Upper lobe of right lung (tissue), 1 donor: Measurements from ENCODE around the gene PACS1. TPM values are rescaled to one million over a fixed set of nuclear protein-coding genes. Genes with fewer than 3 reads are reported as not detected.

Experiments
- ATAC-seq: fragments of 200-7000 bp; cut with Tn5 transposase; one replicate; pipeline ENCODE4 v1.9.1; 2020; ENCODE audit warnings: mild to moderate bottlenecking, moderate library complexity
- DNase-seq: peaks from one replicate; pipeline ENCODE4 v3.0.0-alpha.2; 2020
- H3K27ac ChIP-seq: fragments of 200-600 bp; one replicate; pipeline ENCODE4 v1.8.0; 2022
- H3K27me3 ChIP-seq: fragments of 200-600 bp; one replicate; pipeline ENCODE4 v1.8.0; 2022; ENCODE audit warnings: mild to moderate bottlenecking
- H3K36me3 ChIP-seq: fragments of 200-600 bp; one replicate; pipeline ENCODE4 v1.8.0; 2022
- H3K4me1 ChIP-seq: fragments of 200-600 bp; one replicate; pipeline ENCODE4 v1.8.0; 2022
- H3K4me3 ChIP-seq: fragments of 200-600 bp; one replicate; pipeline ENCODE4 v1.8.0; 2022; ENCODE audit warnings: mild to moderate bottlenecking
- H3K9me3 ChIP-seq: fragments of 200-600 bp; one replicate; pipeline ENCODE4 v1.8.0; 2022
- intact Hi-C: fragments of 100-400 bp; cut with DNase I; formaldehyde crosslinking; loops from one replicate; pipeline ENCODE4 v1.11.0; 2022
- total RNA-seq: library from RNA; stranded (reverse); fragmentation: NEBNext Ultra II Directional; extraction: Animal tissue kit (Norgen Biotek cat#: 25700); gene quantifications from one replicate; pipeline ENCODE4 v1.2.1, GENCODE V29; 2021
- TF ChIP-seq, protein P1 (sequence below): fragments of 200-600 bp; IDR thresholded peaks from one replicate; pipeline ENCODE4 v1.8.0; 2022; ENCODE audit warnings: antibody characterized with exemption
- donor health status: DM: no; HTN: yes; CAD: no; lungs with severe emphysema.

The PACS1 gene
- total RNA-seq, 1 donor from 2014 or later = 55.9 TPM

DNA sequence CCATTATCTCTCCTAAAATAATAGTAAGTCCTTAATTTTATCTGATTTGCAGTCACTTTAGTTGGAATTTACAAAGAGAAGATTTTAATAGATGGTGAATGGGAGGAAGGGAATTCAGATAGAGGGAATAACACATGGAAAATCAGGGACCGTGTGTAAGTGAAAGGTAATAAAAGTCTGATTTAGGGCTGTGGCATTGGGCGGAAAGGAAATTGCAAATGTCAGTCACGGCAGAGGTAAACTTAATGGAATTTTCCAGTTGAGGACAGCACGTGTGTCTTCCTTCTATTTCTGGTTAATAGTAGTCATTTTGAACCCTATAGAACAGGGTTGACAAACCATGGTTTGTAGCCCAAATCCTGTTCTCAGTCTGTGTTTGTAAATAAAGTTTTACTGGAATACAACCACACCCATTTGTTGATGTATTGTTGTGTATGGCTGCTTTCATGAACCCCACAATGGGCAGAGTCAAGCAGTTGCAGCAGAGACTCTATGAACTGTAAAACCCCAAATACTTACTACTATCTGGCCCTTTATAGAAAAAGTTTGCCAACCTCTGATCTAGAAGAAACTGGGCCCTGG is 34.1 kb downstream of the PACS1 start:
- Histone ChIP-seq H3K27me3 (no peaks in the 10 kb centered on the region), H3K9me3 (no peaks in the 10 kb centered on the region), H3K4me3 (no peak overlapping the region), H3K36me3 (no peaks in the 10 kb centered on the region), H3K4me1 (peaks cover 24% of the 10 kb centered on the region), H3K27ac (no peak overlapping the region)
- intact Hi-C loops = no loop called here
- ATAC-seq = no peak
- no peak for DNase-seq
- TF ChIP-seq, protein P1, sequence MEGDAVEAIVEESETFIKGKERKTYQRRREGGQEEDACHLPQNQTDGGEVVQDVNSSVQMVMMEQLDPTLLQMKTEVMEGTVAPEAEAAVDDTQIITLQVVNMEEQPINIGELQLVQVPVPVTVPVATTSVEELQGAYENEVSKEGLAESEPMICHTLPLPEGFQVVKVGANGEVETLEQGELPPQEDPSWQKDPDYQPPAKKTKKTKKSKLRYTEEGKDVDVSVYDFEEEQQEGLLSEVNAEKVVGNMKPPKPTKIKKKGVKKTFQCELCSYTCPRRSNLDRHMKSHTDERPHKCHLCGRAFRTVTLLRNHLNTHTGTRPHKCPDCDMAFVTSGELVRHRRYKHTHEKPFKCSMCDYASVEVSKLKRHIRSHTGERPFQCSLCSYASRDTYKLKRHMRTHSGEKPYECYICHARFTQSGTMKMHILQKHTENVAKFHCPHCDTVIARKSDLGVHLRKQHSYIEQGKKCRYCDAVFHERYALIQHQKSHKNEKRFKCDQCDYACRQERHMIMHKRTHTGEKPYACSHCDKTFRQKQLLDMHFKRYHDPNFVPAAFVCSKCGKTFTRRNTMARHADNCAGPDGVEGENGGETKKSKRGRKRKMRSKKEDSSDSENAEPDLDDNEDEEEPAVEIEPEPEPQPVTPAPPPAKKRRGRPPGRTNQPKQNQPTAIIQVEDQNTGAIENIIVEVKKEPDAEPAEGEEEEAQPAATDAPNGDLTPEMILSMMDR = no peak

DNA sequence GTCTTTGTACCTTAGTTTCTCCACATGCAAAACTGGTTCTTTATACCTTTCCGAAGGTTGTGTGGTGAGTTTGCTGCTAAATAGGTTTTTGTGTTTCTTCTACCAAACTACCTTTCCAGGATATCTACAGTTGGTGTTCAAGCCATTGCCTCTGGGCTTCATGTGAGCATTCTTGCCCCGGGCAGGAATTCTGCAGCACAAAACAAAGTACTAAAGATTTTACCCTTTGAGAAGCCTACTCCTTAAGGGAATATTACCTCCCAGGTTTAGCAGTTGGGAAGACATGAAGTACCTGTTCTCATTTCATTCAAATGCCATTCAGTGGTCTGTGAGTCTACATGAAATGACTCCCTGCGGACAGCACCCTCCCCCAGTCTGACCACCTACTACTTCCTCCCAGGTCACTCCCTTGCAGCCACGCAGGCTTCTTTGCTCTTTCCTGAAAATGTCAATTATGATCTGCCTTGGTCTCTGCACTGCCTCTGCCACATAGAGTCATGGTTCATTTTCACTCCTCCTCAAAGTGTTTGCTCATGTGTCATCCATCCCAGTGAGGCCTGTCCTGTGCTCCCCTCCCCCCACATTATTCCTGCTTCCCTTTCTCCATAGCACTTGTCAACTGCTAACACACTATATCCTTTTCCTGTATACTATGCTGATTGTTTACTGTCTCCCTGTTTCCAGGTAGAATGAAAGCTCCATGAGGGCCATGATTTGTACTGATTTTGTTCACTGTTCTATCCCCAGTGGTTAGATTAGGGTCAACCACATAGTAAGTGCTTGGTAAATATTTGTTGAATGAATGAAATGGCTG is 36.9 kb downstream of the PACS1 start:
- Histone ChIP-seq H3K9me3 (no peaks in the 10 kb centered on the region), H3K4me3 (no peak overlapping the region), H3K27ac (no peak overlapping the region), H3K27me3 (no peaks in the 10 kb centered on the region), H3K4me1 (peaks cover 6% of the 10 kb centered on the region), H3K36me3 (no peaks in the 10 kb centered on the region)
- ATAC-seq = peak; percentile 61
- no peak for DNase-seq
- intact Hi-C loops = no loop called here
- TF ChIP-seq, protein P1 = no peak

DNA sequence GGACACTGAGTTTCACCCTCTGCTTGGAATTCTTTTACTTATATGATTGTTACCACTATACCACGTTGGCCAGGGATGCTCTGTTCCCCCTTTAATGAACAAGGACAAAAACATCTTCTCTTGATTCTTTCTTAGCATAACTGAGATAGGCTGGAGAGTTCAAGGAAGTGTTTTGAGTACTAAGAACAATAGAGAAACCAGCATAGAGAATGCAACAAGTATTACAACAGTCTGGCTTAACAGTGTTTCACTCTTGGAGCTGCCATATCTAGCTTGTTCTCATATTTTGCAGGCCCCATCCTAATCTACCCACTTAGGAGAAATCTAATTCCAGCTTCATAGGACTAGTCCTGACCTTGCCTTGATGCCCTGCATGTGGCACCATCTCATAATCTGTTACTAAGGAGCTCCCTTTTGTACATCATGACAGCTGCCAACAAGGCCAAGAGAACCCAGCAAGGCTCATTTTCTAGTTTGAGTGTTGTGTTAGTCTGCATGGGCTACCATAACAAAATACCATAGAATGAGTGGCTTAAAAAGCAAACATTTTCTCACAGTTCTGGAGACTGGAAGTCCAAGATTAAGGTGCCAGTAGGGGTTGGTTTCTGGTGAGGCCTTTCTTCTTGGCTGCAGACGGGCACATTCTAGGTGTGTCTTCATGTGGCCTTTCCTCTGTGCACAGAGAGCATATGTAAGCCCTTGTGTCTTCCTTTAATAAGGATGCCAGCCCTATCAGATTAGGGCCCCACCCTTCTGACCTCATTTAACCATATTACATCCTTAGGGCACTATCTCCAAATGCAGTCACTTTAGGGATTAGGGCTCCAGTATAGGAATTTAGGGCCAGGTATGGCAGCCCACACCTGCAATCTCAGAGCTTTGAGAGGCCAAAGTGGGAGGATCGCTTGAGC is 37.8 kb downstream of the PACS1 start:
- peak; percentile 9 for ATAC-seq
- H3K4me3 ChIP-seq = no peak overlapping the region
- intact Hi-C loops = no loop called here

DNA sequence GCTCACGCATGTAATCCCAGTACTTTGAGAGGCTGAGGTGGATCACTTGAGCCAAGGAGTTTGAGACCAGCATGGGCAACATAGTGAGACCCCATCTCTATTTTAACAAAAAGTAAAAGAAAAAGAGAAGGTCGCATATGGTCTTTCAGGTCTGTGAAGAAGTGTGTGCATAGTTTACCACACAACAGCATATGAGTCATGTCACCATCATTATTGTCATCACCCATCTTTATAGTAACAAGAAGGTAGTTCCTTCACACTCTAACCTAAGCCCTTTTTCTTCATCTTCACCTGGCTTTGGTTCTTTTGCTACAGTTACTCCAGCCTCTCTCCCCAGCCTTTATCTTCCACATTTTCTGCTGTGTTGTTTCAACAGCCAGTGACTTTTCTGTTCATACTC is 39.2 kb downstream of the PACS1 start:
- DNase-seq (no peak), ATAC-seq (no peak)
- H3K9me3 ChIP-seq = no peaks in the 10 kb centered on the region
- no peaks in the 10 kb centered on the region for H3K36me3 ChIP-seq
- no peak overlapping the region for H3K27ac ChIP-seq
- H3K27me3 ChIP-seq = no peaks in the 10 kb centered on the region
- H3K4me3 ChIP-seq = no peak overlapping the region
- intact Hi-C loops = no loop called here
- peaks cover 25% of the 10 kb centered on the region for H3K4me1 ChIP-seq
- TF ChIP-seq, protein P1 = no peak

More for the DNA sequence above, 37.8 kb downstream of the PACS1 start:
- Histone ChIP-seq H3K36me3 (no peaks in the 10 kb centered on the region), H3K9me3 (no peaks in the 10 kb centered on the region), H3K4me1 (peaks cover 15% of the 10 kb centered on the region), H3K27me3 (no peaks in the 10 kb centered on the region), H3K27ac (no peak overlapping the region)
- TF ChIP-seq, protein P1 = no peak
- DNase-seq = no peak

DNA sequence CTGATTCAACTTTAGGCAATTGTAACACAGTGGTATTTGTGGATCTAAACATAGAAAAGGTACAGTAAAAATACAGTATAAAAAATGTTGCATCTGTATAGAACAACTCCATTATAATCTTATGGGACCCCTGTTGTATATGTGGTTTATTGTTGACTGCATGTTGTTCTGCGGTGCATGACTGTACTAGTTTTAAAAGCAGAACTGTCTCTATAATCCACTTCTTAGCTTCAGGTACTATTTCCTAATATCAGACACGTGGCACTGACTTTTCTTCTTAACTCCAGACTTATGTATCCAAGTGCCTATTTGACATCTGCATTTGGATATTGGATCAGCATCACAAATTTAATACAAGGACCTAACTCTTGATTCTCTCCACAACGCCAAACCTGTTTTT is 41.1 kb downstream of the PACS1 start:
- ATAC-seq (no peak), DNase-seq (no peak)
- peaks cover 41% of the 10 kb centered on the region for H3K4me1 ChIP-seq
- TF ChIP-seq, protein P1 = no peak
- no peak overlapping the region for H3K4me3 ChIP-seq
- H3K27me3 ChIP-seq = no peaks in the 10 kb centered on the region
- H3K36me3 ChIP-seq = no peaks in the 10 kb centered on the region
- intact Hi-C loops = no loop called here
- no peak overlapping the region for H3K27ac ChIP-seq
- H3K9me3 ChIP-seq = no peaks in the 10 kb centered on the region
